Naive thymus-derived CD4-positive, alpha-beta T cell (primary cell): Measurements from ENCODE around the gene NOL4L. TPM values are rescaled to one million over a fixed set of nuclear protein-coding genes. Genes with fewer than 3 reads are reported as not detected.

ENCODE experiments used
- ATAC-seq: fragments of 150-1000 bp; cut with Tn5 transposase; 2 replicates; pipeline ENCODE4 v1.10.0; 2021; ENCODE audit warnings: mild to moderate bottlenecking, moderate library complexity
- CTCF ChIA-PET: fragments of 350-600 bp; sonication (Branson Sonifier 250); formaldehyde crosslinking; loops from one replicate; lab custom pipeline; 2021; ENCODE audit warnings: antibody characterized with exemption; lab: Charles Lee
- POLR2A ChIA-PET: fragments of 350-600 bp; sonication (Branson Sonifier 250); formaldehyde crosslinking; loops from one replicate; lab custom pipeline; 2021; ENCODE audit warnings: antibody characterized with exemption, inconsistent platforms; lab: Charles Lee
- DNase-seq, 9 donors: peaks; one replicate each; pipeline versions ENCODE4 v3.0.0 to v3.0.0-alpha.2; 2020 to 2022; ENCODE audit warnings: mixed read lengths in 1 of 9
- H3K27ac ChIP-seq: one replicate; pipeline ENCODE4 v1.7.0; 2013; ENCODE audit warnings: mild to moderate bottlenecking, low read depth, low read length, moderate library complexity
- H3K27me3 ChIP-seq, 2 donors: one replicate each; pipeline ENCODE4 v1.7.0; 2013; ENCODE audit warnings: low read length in 2 of 2, mild to moderate bottlenecking in 2 of 2, moderate library complexity in 2 of 2; ENCODE audit not compliant: control insufficient read depth in 2 of 2, insufficient read depth in 2 of 2
- H3K36me3 ChIP-seq, 3 experiments: 1 replicate in 2 of 3; 2 replicates in 1 of 3; pipeline ENCODE4 v1.7.0; 2013; ENCODE audit warnings: low read length in 3 of 3, mild to moderate bottlenecking in 3 of 3, moderate library complexity in 1 of 3; ENCODE audit not compliant: insufficient read depth in 3 of 3, control insufficient read depth in 2 of 3
- H3K4me1 ChIP-seq, 2 donors: one replicate each; pipeline ENCODE4 v1.7.0; 2013; ENCODE audit warnings: low read length in 2 of 2, mild to moderate bottlenecking in 2 of 2, moderate library complexity in 1 of 2; ENCODE audit not compliant: control insufficient read depth in 2 of 2, insufficient read depth in 2 of 2
- H3K4me3 ChIP-seq: 2 replicates; pipeline ENCODE4 v1.7.0; 2013; ENCODE audit warnings: mild to moderate bottlenecking, low read length
- H3K9me3 ChIP-seq, 3 experiments: 1 replicate in 2 of 3; 2 replicates in 1 of 3; pipeline ENCODE4 v1.7.0; 2013; ENCODE audit warnings: low read length in 3 of 3; ENCODE audit not compliant: control insufficient read depth in 2 of 3
- H3K27ac Mint-ChIP-seq, 9 donors: one replicate each; pipeline ENCODE4 v1.8.0; 2020 to 2022; ENCODE audit warnings: mixed read lengths in 9 of 9, mild to moderate bottlenecking in 8 of 9, moderate library complexity in 5 of 9, inconsistent platforms in 2 of 9
- H3K27me3 Mint-ChIP-seq, 5 donors: one replicate each; pipeline ENCODE4 v1.8.0; 2021 to 2022; ENCODE audit warnings: mixed read lengths in 5 of 5, mild to moderate bottlenecking in 1 of 5
- H3K36me3 Mint-ChIP-seq, 5 donors: one replicate each; pipeline ENCODE4 v1.8.0; 2020 to 2022; ENCODE audit warnings: mixed read lengths in 5 of 5, mild to moderate bottlenecking in 3 of 5, inconsistent platforms in 1 of 5
- H3K4me1 Mint-ChIP-seq, 7 donors: one replicate each; pipeline ENCODE4 v1.8.0; 2020 to 2022; ENCODE audit warnings: mixed read lengths in 7 of 7, mild to moderate bottlenecking in 3 of 7, inconsistent platforms in 1 of 7
- H3K4me3 Mint-ChIP-seq, 10 donors: one replicate each; pipeline ENCODE4 v1.8.0; 2020 to 2022; ENCODE audit warnings: mild to moderate bottlenecking in 10 of 10, mixed read lengths in 10 of 10, moderate library complexity in 6 of 10, inconsistent platforms in 2 of 10
- H3K9me3 Mint-ChIP-seq, 11 donors: one replicate each; pipeline ENCODE4 v1.8.0; 2020 to 2022; ENCODE audit warnings: mixed read lengths in 11 of 11, mild to moderate bottlenecking in 4 of 11, inconsistent platforms in 1 of 11, moderate library complexity in 1 of 11
- intact Hi-C, 2 donors: fragments of 100-400 bp; cut with micrococcal nuclease; formaldehyde crosslinking; loops; one replicate each; pipeline ENCODE4 v1.15.1; 2023
- polyA plus RNA-seq, 2 donors: library from polyadenylated mRNA; unstranded; fragments of 300-500 nt; fragmentation: Illumina TruSeq; gene quantifications; one replicate each; pipeline ENCODE4 v1.2.3, GENCODE V29; 2021
- total RNA-seq, 6 experiments: library from RNA in 5 of 6; stranded (reverse) in 5 of 6; gene quantifications; 1 replicate in 5 of 6; 2 replicates in 1 of 6; pipeline ENCODE4 v1.2.3 and lab custom pipeline; 2021 to 2026

The NOL4L gene
- total and polyA plus RNA-seq, 7 experiments from 2014 or later: 17.3 to 81.9 (median 62.7) TPM

DNA sequence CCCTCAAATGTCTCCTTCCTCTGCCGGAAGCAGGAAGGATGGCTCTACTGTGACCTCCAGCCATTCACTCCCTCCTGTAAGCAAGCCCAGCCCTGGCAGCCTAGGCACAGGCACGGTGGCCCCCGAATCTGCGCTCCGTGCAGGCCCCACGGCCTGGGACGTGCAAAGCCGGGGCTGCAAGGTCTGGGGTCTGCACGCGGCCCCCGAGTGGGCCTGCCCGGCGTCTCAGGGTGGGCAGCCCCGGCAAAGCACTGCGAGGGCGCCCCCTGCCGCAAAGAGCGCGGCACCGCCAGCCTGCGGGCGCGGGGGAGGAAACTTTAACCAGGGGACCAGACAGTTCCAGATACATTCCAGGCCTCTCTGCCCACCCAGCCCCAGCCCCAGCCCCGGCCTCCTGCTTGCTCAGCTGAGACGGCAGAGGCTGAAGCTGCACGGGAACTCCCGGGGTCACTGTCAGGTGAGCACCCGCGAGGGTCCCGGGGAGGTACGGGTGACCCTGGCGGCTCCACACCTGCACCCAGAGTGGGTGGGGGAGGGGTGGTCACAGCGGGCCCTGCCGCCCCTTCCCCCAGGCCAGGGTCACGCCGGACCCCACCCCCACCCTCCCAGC is 128.2 kb downstream of the NOL4L start:
- H3K27ac ChIP-seq: peak overlapping the region; percentile 4
- intact Hi-C loops: no loop called here
- no peaks in the 10 kb centered on the region for H3K27me3 ChIP-seq
- H3K9me3 ChIP-seq: no peaks in the 10 kb centered on the region
- peaks cover 2 to 13% (median 7%) of the 10 kb centered on the region in 7 donors for H3K4me1 Mint-ChIP-seq
- H3K27me3 Mint-ChIP-seq: no peaks in the 10 kb centered on the region
- H3K36me3 Mint-ChIP-seq: peaks cover 0 to 9% (median 0%) of the 10 kb centered on the region in 5 donors
- CTCF ChIA-PET: no interaction called here
- ATAC-seq (peak; percentile 33), DNase-seq (no peak)
- no peak overlapping the region for H3K27ac Mint-ChIP-seq
- peaks cover 0 to 87% (median 3%) of the 10 kb centered on the region in 3 experiments for H3K36me3 ChIP-seq
- H3K4me3 Mint-ChIP-seq: no peak overlapping the region
- no peaks in the 10 kb centered on the region for H3K4me1 ChIP-seq
- peaks cover 0 to 1% (median 0%) of the 10 kb centered on the region in 11 donors for H3K9me3 Mint-ChIP-seq
- POLR2A ChIA-PET: no interaction called here
- H3K4me3 ChIP-seq: no peak overlapping the region

- CTCF ChIA-PET: interaction anchor here (0.6 kb wide), 1 partner anchor 166 kb away, joined by 3 read pairs; no protein-coding TSS in a partner anchor
- ATAC-seq (no peak), DNase-seq (no peak)
- Mint-ChIP-seq H3K27me3 (no peaks in the 10 kb centered on the region), H3K4me1 (peaks cover 2 to 13% (median 7%) of the 10 kb centered on the region in 7 donors), H3K27ac (peak overlapping the region in 1 of 9 donors; percentile 65), H3K4me3 (no peak overlapping the region), H3K9me3 (peaks cover 0 to 1% (median 0%) of the 10 kb centered on the region in 11 donors), H3K36me3 (peaks cover 0 to 13% (median 0%) of the 10 kb centered on the region in 5 donors)
- H3K36me3 ChIP-seq: peaks cover 0 to 90% (median 6%) of the 10 kb centered on the region in 3 experiments
- H3K27ac ChIP-seq: no peak overlapping the region
- intact Hi-C loops: no loop called here
- H3K27me3 ChIP-seq: no peaks in the 10 kb centered on the region
- POLR2A ChIA-PET: no interaction called here
- no peaks in the 10 kb centered on the region for H3K9me3 ChIP-seq
- no peak overlapping the region for H3K4me3 ChIP-seq
- H3K4me1 ChIP-seq: no peaks in the 10 kb centered on the region
Observed at GRCh38 chr20:32455901-32456701, 129.0 kb downstream of the NOL4L start.

- H3K27me3 ChIP-seq: no peaks in the 10 kb centered on the region
- intact Hi-C loops: no loop called here
- no peaks in the 10 kb centered on the region for H3K4me1 ChIP-seq
- H3K9me3 ChIP-seq: no peaks in the 10 kb centered on the region
- Mint-ChIP-seq H3K9me3 (peaks cover 0 to 1% (median 0%) of the 10 kb centered on the region in 11 donors), H3K36me3 (peaks cover 0 to 14% (median 0%) of the 10 kb centered on the region in 5 donors), H3K4me3 (no peak overlapping the region), H3K4me1 (peaks cover 2 to 15% (median 8%) of the 10 kb centered on the region in 7 donors), H3K27ac (peak overlapping the region in 6 of 9 donors; percentile 50 to 85 (median 77)), H3K27me3 (no peaks in the 10 kb centered on the region)
- ATAC-seq: no peak
- H3K36me3 ChIP-seq: peaks cover 0 to 90% (median 11%) of the 10 kb centered on the region in 3 experiments
- DNase-seq: no peak
- no peak overlapping the region for H3K4me3 ChIP-seq
- H3K27ac ChIP-seq: no peak overlapping the region
- ChIA-PET CTCF (no interaction called here), POLR2A (interaction anchor here (0.7 kb wide), 1 partner anchor 67 kb away, joined by 3 read pairs; no protein-coding TSS in a partner anchor)
Observed at GRCh38 chr20:32455171-32455900, 129.8 kb downstream of the NOL4L start.

- H3K27ac Mint-ChIP-seq: peak overlapping the region in 8 of 9 donors; percentile 36 to 85 (median 70)
- no peaks in the 10 kb centered on the region for H3K9me3 ChIP-seq
- H3K4me3 Mint-ChIP-seq: no peak overlapping the region
- H3K4me1 ChIP-seq: no peaks in the 10 kb centered on the region
- H3K27me3 ChIP-seq: no peaks in the 10 kb centered on the region
- peaks cover 2 to 24% (median 10%) of the 10 kb centered on the region in 7 donors for H3K4me1 Mint-ChIP-seq
- H3K27ac ChIP-seq: no peak overlapping the region
- ChIA-PET POLR2A (interaction anchor here (0.7 to 1.4 kb wide), 2 partner anchors 31 to 66 kb away, joined by 3 read pairs; no protein-coding TSS in a partner anchor), CTCF (interaction anchor here (0.6 kb wide), 1 partner anchor 95 kb away, joined by 3 read pairs; no protein-coding TSS in a partner anchor)
- H3K27me3 Mint-ChIP-seq: no peaks in the 10 kb centered on the region
- peaks cover 0 to 1% (median 0%) of the 10 kb centered on the region in 11 donors for H3K9me3 Mint-ChIP-seq
- peaks cover 0 to 20% (median 0%) of the 10 kb centered on the region in 5 donors for H3K36me3 Mint-ChIP-seq
- H3K36me3 ChIP-seq: peaks cover 0 to 90% (median 15%) of the 10 kb centered on the region in 3 experiments
- no peak overlapping the region for H3K4me3 ChIP-seq
- intact Hi-C loops: no loop called here
- DNase-seq (no peak), ATAC-seq (no peak)
Observed at GRCh38 chr20:32454164-32455145, 130.7 kb downstream of the NOL4L start.

DNA sequence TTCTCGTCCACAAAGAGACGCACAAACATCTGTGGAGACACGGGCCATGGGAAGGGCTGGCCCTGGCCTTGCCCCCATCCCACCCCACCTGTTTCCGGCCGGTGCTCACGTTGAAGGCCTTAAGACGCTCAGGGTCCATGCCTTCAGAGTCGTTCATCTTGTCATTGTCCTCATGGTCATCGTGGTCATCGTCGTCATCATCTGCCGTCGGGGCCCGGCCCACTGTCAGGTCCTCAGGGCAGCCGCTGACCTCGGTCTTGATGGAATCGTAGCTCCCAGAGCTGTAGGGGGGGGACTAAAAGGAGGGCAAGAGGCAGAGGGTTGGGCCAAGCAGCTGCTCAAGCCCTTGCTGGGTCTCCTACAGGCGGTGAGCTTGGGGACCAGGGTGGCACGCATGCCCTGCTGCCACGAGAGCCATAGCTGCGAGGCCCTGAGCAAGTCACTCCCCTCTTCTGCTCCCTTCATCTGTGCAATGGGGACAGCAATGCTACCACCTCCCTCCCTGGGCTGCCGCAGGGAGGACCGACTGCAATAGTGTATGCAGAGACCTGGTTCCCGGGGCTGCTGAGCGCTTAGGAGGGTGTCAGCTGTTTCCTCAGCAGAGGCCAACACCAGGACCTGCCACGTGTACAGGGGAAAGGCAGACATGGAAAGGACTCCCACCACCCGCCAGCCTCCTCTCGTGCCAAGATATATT is 131.5 kb downstream of the NOL4L start:
- no peak overlapping the region for H3K4me3 Mint-ChIP-seq
- H3K27me3 Mint-ChIP-seq: no peaks in the 10 kb centered on the region
- H3K36me3 ChIP-seq: peaks cover 0 to 93% (median 15%) of the 10 kb centered on the region in 3 experiments
- ATAC-seq (no peak), DNase-seq (no peak)
- H3K4me3 ChIP-seq: no peak overlapping the region
- intact Hi-C loops: no loop called here
- H3K9me3 ChIP-seq: no peaks in the 10 kb centered on the region
- peak overlapping the region in 3 of 9 donors; percentile 20 to 82 (median 28) for H3K27ac Mint-ChIP-seq
- H3K9me3 Mint-ChIP-seq: peaks cover 0 to 1% (median 0%) of the 10 kb centered on the region in 11 donors
- peaks cover 0 to 23% (median 0%) of the 10 kb centered on the region in 5 donors for H3K36me3 Mint-ChIP-seq
- H3K4me1 ChIP-seq: no peaks in the 10 kb centered on the region
- ChIA-PET POLR2A (interaction anchor here (1.4 kb wide), 1 partner anchor 32 kb away, joined by 3 read pairs; no protein-coding TSS in a partner anchor), CTCF (interaction anchor here (0.6 kb wide), 1 partner anchor 94 kb away, joined by 3 read pairs; no protein-coding TSS in a partner anchor)
- no peak overlapping the region for H3K27ac ChIP-seq
- no peaks in the 10 kb centered on the region for H3K27me3 ChIP-seq
- H3K4me1 Mint-ChIP-seq: peaks cover 2 to 26% (median 9%) of the 10 kb centered on the region in 7 donors
